Activated naive CD4-positive, alpha-beta T cell treated with anti-CD3 and anti-CD28 coated beads for 36 hours (primary cell): ENCODE measurements around the gene CLIP3. TPM values are rescaled to one million over a fixed set of nuclear protein-coding genes. Genes with fewer than 3 reads are reported as not detected.
A peak's percentile ranks its signal among the peaks of the same experiment; 100 is the strongest.

Experiments
- CTCF ChIA-PET: fragments of 350-600 bp; sonication (Branson Sonifier 250); formaldehyde crosslinking; loops from one replicate; lab custom pipeline; 2021; ENCODE audit warnings: antibody characterized with exemption; lab: Charles Lee
- DNase-seq: peaks from one replicate; pipeline ENCODE4 v3.0.0-alpha.2; 2020
- H3K27ac Mint-ChIP-seq: one replicate; pipeline ENCODE4 v1.8.0; 2021; ENCODE audit warnings: mild to moderate bottlenecking, mixed read lengths
- H3K27me3 Mint-ChIP-seq: one replicate; pipeline ENCODE4 v1.8.0; 2021; ENCODE audit warnings: low read depth, mixed read lengths
- H3K36me3 Mint-ChIP-seq: one replicate; pipeline ENCODE4 v1.8.0; 2021; ENCODE audit warnings: low read depth, mixed read lengths
- H3K4me1 Mint-ChIP-seq: one replicate; pipeline ENCODE4 v1.8.0; 2021; ENCODE audit warnings: low read depth, mixed read lengths
- H3K4me3 Mint-ChIP-seq: one replicate; pipeline ENCODE4 v1.8.0; 2021; ENCODE audit warnings: mild to moderate bottlenecking, moderate library complexity, mixed read lengths
- H3K9me3 Mint-ChIP-seq: one replicate; pipeline ENCODE4 v1.8.0; 2021; ENCODE audit warnings: mixed read lengths
- intact Hi-C: fragments of 100-400 bp; cut with micrococcal nuclease; formaldehyde crosslinking; loops from one replicate; pipeline ENCODE4 v1.15.1; 2023
- total RNA-seq, 2 experiments: library from RNA; stranded (reverse); gene quantifications; one replicate each; pipeline ENCODE4 v1.2.3, GENCODE V29; 2021

The CLIP3 gene
- total RNA-seq, 2 experiments from 2014 or later, result 0.15 TPM; not detected in 1

DNA sequence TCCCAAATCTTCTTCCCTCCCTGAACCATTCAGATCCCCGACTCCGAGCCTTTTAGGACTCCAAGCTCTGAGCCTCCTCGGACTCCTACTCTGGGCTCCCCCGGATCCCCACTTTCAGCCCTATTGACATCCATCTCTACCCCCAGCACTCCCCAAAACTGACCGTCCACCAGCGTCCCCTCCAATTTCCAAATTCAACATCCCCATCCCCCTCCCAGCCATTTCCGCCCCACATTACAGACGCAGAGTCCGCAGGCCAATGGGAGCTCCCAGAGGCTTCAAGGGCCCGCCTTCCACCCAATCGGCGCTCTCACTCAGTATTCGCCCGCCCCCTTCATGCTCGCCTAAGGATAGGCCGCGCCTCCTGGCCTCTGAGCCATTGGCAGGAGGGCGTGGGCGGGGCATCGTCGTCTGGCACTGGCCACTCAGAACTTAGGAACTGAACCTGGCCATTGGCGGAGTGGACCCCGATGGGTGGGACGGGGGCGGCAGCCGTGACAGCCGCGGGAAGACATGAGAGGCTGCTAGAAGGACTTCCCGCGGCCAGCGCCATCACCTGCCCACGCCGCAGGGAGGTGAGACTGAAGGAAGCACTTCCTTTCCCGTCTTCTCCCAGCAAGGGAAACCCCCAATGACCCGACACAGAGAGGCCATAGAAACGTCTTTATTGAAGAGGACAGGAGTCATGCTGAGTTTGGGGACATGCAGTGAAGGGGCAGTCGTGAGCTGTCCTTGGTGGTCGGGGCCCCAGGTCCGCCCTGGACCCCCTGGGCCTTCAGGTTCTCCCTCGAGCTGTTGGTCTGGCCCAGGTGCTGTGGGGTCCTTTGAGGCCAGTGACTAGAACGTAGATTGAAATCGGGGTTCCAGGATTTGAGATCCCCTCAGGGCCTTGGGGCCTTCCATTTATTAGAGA, 18.4 kb downstream of the CLIP3 start, which contains the start of gene ALKBH6:
TSS of gene ALKBH6 (minus strand) at position 202 of the 913 bp plus-strand sequence. CDS start 816 bp downstream, outside the sequence.
- Mint-ChIP-seq H3K27me3 (no peaks in the 10 kb centered on the region), H3K27ac (peak within 1 kb of the TSS; percentile 94), H3K4me1 (peaks cover 27% of the 10 kb centered on the region), H3K36me3 (peaks cover 8% of the 10 kb centered on the region), H3K4me3 (peak within 1 kb of the TSS; percentile 97), H3K9me3 (no peaks in the 10 kb centered on the region)
- CTCF ChIA-PET, result interaction anchor here (0.6 to 1.1 kb wide), 3 partner anchors 65 to 114 kb away, joined by 3 read pairs; no protein-coding TSS in a partner anchor
- DNase-seq, result peak; percentile 100
- intact Hi-C loops, result loop anchor here (1.0 kb wide), 11 partner anchors 19 to 301 kb away; partner anchors contain the start of genes CAPNS1, NFKBID, PROSER3 and PSENEN

DNA sequence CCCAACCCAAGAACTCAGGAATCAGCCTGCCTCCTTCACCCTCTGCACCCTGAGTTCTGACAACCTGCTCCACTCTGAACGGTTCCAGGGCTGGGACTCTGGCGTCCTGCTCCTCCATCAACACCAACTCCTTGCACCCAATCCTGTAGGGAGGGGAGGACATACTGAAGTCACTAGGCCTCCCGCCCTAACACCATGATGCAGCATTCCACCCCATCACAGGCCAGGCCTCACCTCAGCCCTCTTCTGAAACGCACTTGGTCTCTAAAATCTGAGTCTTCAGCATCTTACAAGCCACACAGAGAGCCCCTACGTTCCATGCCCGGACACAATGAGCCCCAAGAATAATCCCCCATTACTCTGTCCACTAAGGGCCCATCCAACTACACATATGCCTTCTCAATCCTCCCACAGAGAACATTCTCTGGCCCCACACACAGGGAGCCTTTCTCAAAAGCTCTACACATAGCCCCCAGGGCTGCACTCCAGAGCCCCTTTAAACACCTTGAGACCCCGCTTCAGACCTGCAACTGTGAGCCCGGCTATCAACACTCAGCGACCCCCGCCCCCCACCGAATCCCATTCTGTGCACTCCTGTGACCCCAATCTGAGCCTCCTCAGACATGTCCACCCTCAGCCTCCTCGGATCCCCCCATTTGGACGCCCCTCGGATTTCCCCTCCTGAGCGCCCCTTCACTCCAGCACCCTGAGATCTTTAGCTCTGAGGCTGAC, 19.2 kb downstream of the CLIP3 start:
- peaks cover 31% of the 10 kb centered on the region for H3K4me1 Mint-ChIP-seq
- peak; percentile 10 for DNase-seq
- intact Hi-C loops, result loop anchor here (1.0 kb wide), 11 partner anchors 18 to 300 kb away; partner anchors contain the start of genes CAPNS1, NFKBID, PROSER3 and PSENEN

DNA sequence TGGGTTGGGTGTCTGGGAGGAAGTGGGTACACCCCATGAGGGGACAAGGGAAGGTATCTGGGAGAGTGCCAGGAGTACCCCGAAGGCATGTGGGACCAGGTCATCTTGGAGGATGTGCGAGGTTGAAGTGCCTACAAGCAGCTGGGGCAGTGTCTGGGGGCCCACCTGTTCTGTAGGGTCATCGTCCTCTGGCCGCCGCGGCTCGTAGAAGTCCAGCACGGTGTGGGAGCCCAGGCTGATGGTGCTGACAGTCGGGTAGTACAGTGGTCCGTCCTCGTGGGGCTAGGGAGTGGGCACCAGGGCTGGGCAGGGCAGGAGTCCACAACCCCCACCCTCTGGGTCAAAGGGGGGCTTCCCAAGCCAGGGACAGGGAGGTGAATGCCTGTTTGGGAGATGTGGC, 22.3 kb downstream of the CLIP3 start:
- intact Hi-C loops, result no loop called here
- no peak overlapping the region for H3K4me3 Mint-ChIP-seq
- DNase-seq, result no peak
- peaks cover 26% of the 10 kb centered on the region for H3K4me1 Mint-ChIP-seq
- no peak overlapping the region for H3K27ac Mint-ChIP-seq
- H3K27me3 Mint-ChIP-seq, result no peaks in the 10 kb centered on the region
- CTCF ChIA-PET, result no interaction called here
- no peaks in the 10 kb centered on the region for H3K9me3 Mint-ChIP-seq
- peaks cover 1% of the 10 kb centered on the region for H3K36me3 Mint-ChIP-seq

More for the DNA sequence above, 19.2 kb downstream of the CLIP3 start:
- Mint-ChIP-seq H3K27me3 (no peaks in the 10 kb centered on the region), H3K4me3 (peak overlapping the region; percentile 97), H3K9me3 (no peaks in the 10 kb centered on the region), H3K36me3 (peaks cover 5% of the 10 kb centered on the region), H3K27ac (peak overlapping the region; percentile 93)
- CTCF ChIA-PET, result interaction anchor here (0.6 to 1.1 kb wide), 3 partner anchors 64 to 114 kb away, joined by 3 read pairs; no protein-coding TSS in a partner anchor

DNA sequence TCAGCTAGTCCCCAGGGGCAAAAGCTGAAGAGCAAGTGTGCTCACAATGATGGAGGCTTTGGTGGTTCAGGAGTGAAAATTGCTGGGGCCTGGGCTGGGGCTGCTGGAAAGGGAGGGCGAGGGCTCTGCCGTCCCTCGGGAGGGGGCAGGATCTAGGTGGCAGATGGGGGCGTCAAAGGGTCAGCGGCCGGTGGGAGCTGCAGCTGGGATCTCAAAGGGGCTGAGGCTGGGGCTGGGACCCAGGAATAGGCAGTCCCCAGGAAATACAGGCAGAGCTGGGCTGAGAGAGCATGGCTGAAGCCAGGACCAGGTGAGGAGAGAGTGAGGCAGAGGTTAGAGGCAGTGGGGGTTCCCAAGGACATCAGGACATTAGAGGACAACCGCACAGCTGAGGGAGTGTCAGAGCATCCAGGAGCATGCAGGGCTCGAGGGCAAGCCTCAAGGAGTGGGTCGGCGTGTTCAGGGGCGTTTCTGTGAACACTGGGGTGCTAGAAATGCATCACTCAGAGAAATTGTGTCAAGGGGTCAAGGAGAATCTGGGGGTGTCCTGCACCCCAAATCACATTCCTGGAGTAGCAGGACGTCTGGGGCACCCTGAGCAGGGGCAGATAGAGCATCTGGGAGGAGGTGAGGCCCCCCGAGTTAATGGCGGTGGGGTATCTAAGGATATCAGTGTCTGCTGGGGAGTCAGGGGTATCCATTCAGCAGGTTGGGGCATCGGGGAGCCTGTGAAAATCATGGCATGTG, 22.9 kb downstream of the CLIP3 start:
- Mint-ChIP-seq H3K4me1 (peaks cover 20% of the 10 kb centered on the region), H3K27me3 (no peaks in the 10 kb centered on the region), H3K9me3 (no peaks in the 10 kb centered on the region), H3K4me3 (peak overlapping the region; percentile 34), H3K36me3 (peaks cover 1% of the 10 kb centered on the region), H3K27ac (no peak overlapping the region)
- DNase-seq, result no peak
- CTCF ChIA-PET, result no interaction called here
- intact Hi-C loops, result no loop called here

GRCh38 chr19:36009220-36009619, 23.5 kb downstream of the CLIP3 start:
- intact Hi-C loops, result no loop called here
- Mint-ChIP-seq H3K27me3 (no peaks in the 10 kb centered on the region), H3K4me3 (peak overlapping the region; percentile 34), H3K27ac (no peak overlapping the region), H3K9me3 (no peaks in the 10 kb centered on the region), H3K4me1 (peaks cover 17% of the 10 kb centered on the region), H3K36me3 (peaks cover 1% of the 10 kb centered on the region)
- CTCF ChIA-PET, result no interaction called here
- DNase-seq, result peak; percentile 50

GRCh38 chr19:36008336-36008978, 24.2 kb downstream of the CLIP3 start, which contains the start of gene SYNE4:
SYNE4 (minus strand) TSS chr19:36008813; CDS start chr19:36008681, 132 bp downstream.
- peaks cover 13% of the 10 kb centered on the region for H3K4me1 Mint-ChIP-seq
- intact Hi-C loops, result no loop called here
- CTCF ChIA-PET, result interaction anchor here (0.6 kb wide), 1 partner anchor 76 kb away, joined by 4 read pairs; no protein-coding TSS in a partner anchor
- no peaks in the 10 kb centered on the region for H3K27me3 Mint-ChIP-seq
- H3K36me3 Mint-ChIP-seq, result peaks cover 1% of the 10 kb centered on the region
- no peak within 1 kb of the TSS for H3K27ac Mint-ChIP-seq
- no peak for DNase-seq
- peak within 1 kb of the TSS; percentile 58 for H3K4me3 Mint-ChIP-seq
- H3K9me3 Mint-ChIP-seq, result no peaks in the 10 kb centered on the region

- H3K4me1 Mint-ChIP-seq, result peaks cover 10% of the 10 kb centered on the region
- H3K27ac Mint-ChIP-seq, result no peak overlapping the region
- CTCF ChIA-PET, result no interaction called here
- no peak for DNase-seq
- H3K4me3 Mint-ChIP-seq, result no peak overlapping the region
- intact Hi-C loops, result no loop called here
- peaks cover 1% of the 10 kb centered on the region for H3K36me3 Mint-ChIP-seq
- H3K27me3 Mint-ChIP-seq, result no peaks in the 10 kb centered on the region
- no peaks in the 10 kb centered on the region for H3K9me3 Mint-ChIP-seq
These were observed 25.7 kb downstream of the CLIP3 start for GRCh38 chr19:36006955-36007354.

- Mint-ChIP-seq H3K27ac (no peak overlapping the region), H3K9me3 (no peaks in the 10 kb centered on the region), H3K27me3 (no peaks in the 10 kb centered on the region), H3K4me3 (no peak overlapping the region), H3K4me1 (peaks cover 11% of the 10 kb centered on the region), H3K36me3 (peaks cover 10% of the 10 kb centered on the region)
- CTCF ChIA-PET, result no interaction called here
- intact Hi-C loops, result no loop called here
- DNase-seq, result no peak
These were observed 29.4 kb downstream of the CLIP3 start for GRCh38 chr19:36003284-36003683.

GRCh38 chr19:36001605-36002004, 31.1 kb downstream of the CLIP3 start:
- H3K4me1 Mint-ChIP-seq, result peaks cover 22% of the 10 kb centered on the region
- DNase-seq, result no peak
- intact Hi-C loops, result no loop called here
- no peaks in the 10 kb centered on the region for H3K27me3 Mint-ChIP-seq
- H3K4me3 Mint-ChIP-seq, result no peak overlapping the region
- no peaks in the 10 kb centered on the region for H3K9me3 Mint-ChIP-seq
- CTCF ChIA-PET, result interaction anchor here (1.0 to 1.2 kb wide), 2 partner anchors 24 to 119 kb away, joined by 3 read pairs; no protein-coding TSS in a partner anchor
- no peak overlapping the region for H3K27ac Mint-ChIP-seq
- peaks cover 12% of the 10 kb centered on the region for H3K36me3 Mint-ChIP-seq

DNA sequence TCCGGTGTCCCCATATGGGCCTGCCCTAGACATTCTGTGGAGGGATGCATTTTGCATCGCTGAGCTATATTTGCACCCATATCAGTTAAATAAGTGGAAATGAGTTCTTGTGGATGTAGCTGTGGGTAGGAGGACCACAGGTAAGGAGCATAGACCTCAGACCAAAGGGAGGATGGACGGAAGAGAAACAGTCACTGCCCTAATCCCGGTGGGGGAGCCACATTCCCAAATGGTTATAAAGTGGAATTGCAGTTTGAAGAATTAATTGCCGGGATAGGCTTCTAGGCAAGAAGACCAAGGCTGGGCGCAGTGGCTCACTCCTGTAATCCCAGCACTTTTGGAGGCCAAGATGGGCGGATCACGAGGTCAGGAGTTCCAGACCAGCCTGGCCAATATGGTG, 35.9 kb downstream of the CLIP3 start:
- DNase-seq, result no peak
- H3K4me1 Mint-ChIP-seq, result peaks cover 37% of the 10 kb centered on the region
- peak overlapping the region; percentile 97 for H3K4me3 Mint-ChIP-seq
- peaks cover 10% of the 10 kb centered on the region for H3K36me3 Mint-ChIP-seq
- peak overlapping the region; percentile 18 for H3K27ac Mint-ChIP-seq
- no peaks in the 10 kb centered on the region for H3K27me3 Mint-ChIP-seq
- intact Hi-C loops, result no loop called here
- CTCF ChIA-PET, result interaction anchor here (1.1 kb wide), 1 partner anchor 38 kb away, joined by 3 read pairs; no protein-coding TSS in a partner anchor
- no peaks in the 10 kb centered on the region for H3K9me3 Mint-ChIP-seq
